CD4-positive, alpha-beta T cell treated with Interleukin-6 for 4 hours (primary cell): ENCODE results near the gene SCRG1.

Experiments
- DNase-seq: peaks from one replicate; pipeline ENCODE4 v3.0.0-alpha.2; 2020; ENCODE audit warnings: mixed read lengths

Gene SCRG1

DNA sequence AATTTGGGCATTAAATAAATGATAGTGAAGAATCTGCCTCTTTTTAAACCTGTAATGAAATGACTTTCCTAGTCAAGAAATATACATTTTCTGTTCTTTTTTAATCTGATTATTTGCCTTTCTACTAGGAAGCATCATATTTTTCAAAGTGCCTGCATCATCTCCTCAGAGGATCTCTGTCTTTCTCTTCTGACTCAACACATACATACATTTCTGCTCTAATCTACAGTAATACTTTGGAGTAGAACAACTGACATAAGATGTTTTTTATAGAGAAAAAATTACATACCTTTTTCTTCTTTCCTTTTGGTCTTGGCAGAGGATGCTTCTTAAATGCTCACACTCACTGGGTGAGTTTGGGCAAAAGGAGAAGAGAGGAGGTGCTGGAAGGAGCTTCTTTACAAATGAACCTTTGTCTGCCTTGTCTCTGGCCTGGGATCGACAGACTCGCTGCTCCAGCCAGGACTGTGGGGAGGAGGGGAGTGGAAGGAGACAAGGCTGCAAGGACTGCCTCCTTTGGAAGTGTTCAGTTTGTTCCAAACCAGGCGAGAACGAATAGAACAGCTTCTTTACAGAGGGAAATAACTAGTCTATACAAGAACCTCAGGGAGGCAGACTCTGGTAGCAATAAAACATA, at the start of gene SCRG1:
Gene SCRG1, minus strand, starts transcription at position 338 of the 637 bp plus-strand sequence. CDS start 7,702 bp downstream, outside the sequence.
- DNase-seq = no peak

DNA sequence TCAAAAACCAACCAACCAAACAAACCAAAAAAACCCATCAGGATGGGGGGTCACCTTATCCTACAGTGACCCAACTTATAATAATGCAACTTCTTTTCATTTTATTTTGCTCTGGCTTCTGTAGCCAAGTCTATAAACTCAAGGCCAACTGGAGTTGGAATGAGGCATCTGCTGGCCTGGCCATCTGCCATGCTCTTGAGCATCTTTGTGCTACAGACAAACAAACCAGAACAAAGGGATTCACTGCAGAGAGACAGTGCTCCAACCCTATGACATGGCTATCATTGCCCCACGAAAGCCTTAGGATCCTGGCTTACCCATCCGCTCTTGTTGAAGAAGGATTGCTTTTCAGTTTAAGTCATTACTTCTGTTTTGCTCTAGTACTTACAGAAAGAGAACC, 49.2 kb upstream of the SCRG1 start:
- no peak for DNase-seq

DNA sequence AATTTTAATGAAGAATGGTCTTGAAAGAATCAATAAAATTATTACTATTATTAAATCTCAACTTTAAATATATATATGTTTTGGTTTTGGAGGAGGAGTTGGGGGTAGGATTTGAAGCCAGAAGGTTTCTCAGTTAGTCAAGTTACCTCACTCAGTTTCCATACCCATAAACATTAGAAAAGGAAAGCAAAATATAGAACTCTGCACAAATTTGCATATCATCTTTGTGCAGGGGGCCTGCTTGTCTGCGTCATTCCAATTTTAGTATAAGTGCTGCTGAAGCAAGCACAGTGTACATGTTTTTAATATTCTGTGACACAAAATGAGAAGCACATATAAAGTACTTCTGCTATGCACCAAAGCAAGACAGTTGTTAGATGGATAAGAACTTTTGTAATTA, 47.5 kb upstream of the SCRG1 start:
- no peak for DNase-seq

DNA sequence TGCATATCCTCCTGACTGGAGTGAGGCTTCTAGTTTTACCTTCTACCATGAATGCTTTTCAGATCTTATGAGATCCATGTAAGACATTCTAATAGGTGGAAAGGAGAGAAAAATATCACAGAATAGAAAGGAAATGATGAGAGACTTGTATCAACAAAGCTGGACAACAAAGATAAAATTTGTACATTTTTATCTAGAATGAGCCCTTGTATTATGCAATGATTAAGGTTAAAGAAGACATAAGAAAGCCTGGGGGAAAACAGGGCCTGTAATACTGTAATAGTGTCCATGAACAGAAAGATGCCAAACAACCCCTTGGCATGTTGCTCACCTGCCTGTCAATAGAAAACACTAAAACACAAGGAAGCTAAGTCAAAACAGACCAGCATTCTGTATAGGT, 44.2 kb upstream of the SCRG1 start:
- DNase-seq = no peak

DNA sequence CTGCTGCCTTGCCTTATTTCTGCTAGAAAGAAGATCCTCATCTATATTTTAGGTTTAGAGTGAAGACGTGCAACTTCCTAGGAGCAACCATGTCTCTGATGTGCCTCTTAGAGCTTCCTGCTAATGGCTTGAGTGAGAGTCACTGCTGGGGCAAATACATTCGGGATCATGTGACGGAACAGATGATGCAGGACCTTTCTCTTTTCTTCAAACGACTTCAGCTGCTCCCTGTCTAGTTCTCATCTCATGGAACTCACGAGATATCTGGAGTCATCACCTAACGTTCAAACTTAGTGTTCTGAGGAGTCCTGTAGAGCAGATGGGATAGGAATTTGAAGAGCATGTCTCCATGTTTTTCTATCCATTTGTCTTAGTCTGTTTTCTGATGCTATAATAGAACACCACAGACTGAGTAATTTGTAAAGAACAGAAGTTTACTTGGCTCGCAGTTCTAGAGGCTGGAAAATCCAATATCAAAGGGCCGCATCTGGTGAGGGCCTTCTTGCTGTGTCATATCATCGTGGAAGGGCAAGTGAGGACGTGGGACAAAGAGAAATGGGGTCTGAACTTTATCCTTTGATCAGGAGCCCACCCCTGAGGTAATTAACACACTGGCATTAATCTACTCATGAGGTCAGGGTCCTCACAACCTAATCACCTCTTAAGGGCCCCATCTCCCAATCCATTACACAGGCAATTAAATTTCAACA, 43.5 kb upstream of the SCRG1 start:
- DNase-seq = no peak

DNA sequence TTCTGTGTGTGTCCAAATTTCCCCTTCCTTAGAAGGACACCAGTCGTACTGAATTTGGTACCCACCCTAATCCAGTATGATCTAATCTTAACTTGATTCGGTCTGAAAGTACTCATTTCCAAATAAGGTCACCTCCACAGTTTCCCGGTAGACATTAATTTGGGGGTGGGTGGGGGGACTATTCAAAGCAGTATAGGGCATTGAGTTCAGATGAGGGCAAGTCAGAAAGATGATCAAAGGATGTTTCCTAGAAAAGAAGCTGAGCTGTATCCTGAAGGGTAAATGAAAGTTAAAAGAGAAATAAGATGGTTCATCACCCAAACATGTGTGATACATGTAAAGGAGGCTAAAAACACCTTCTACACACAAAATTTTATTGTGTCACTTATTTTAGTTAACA, 42.0 kb upstream of the SCRG1 start:
- DNase-seq = no peak

DNA sequence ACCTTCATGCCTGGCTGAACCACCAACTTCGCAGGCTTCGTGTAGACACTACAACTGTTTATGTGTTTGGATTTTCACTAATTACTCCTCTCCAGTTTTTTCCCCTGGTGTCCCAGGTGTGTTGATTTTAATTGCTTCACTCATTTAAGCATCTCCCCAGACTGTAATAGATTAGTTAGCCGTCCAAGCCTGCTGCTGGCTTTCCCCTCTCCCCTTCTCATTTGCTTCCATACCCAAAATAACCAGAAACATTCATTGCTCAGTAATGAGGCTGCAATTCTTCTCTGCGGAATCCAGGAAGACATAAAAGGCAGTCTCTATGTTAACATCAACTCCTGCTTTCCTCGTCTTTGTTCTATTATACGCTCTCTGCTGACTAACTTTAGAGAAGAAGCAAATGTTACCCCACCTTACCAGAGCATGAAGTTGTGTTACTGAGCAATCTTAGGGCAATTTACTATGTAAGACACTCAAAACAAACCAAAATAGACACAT, 37.9 kb upstream of the SCRG1 start:
- no peak for DNase-seq

DNA sequence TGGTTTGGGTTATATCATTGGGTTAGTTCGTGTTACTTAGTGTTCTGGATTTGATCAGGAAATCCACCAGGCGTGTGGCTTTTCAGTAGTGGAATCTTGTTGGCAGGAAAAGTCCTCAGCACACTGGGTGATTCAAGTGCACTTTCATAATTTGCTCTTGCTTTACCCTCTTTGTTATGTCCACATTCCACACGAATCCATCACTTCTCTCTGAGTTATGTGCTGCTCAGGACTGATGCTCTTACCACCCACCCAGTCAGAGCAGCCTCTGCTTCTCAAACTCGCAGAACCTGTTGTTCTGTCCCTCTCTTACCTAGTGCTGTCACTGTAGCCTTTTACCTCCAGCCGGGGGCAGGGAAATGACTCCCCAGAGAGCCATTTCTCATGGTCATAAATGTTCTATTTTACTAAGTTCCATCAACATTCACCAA, 37.2 kb upstream of the SCRG1 start:
- DNase-seq = no peak

DNA sequence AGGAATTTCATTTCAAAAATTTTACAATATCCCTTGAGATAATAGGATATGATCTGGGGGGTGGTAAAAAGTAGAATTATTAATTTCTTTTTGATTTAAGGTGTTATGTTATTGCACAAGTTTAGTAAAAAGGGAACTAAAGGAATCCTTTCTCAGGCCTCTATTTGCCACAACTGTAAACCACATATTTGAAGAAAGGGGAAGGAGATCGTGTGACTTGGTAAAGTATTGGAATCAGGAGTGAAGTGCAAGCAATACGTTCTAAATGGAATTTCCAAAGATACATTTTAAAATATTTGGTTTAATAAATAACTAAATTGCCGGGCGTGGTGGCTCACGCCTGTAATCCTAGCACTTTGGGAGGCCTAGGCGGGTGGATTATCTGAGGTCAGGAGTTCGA, 35.3 kb upstream of the SCRG1 start:
- no peak for DNase-seq

DNA sequence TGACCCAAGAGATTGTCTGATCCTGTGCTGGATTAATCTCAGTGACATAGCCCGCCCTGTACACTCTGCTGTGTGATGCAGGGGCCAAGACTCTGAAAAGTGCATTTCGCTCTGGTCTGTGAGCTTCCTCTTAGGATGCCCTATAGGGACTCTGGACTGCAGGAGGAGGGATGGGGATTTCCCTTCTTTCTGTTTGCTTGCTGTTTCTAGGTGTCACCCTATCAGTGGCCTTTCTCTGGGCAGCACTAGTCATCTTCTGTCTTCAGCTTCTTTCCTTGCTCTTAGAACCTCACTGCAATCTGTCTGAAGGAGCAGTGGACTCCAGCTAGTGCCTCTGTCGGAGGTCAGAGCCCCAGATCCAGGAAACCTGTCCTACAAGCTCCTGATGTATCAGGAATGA, 34.5 kb upstream of the SCRG1 start:
- DNase-seq = no peak

DNA sequence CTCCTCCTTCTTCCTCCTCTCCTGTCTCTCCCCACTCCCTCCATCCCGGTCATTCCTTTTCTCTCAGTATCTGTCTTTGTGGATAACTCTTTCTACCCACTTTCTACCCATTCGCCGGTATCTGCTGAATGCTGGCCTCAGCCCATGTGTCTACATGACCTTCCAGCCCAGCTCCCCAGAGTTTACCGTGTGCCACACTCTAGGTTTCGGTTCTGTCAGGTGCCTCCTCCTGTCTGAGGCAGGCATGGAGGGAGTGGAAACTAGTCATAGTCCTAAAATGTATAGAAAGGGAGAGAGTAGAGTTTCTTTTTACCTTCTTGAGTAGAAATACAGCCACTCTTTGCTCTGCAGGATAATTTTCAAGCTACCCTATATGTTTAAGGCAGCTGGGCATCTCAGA, 33.5 kb upstream of the SCRG1 start:
- no peak for DNase-seq

DNA sequence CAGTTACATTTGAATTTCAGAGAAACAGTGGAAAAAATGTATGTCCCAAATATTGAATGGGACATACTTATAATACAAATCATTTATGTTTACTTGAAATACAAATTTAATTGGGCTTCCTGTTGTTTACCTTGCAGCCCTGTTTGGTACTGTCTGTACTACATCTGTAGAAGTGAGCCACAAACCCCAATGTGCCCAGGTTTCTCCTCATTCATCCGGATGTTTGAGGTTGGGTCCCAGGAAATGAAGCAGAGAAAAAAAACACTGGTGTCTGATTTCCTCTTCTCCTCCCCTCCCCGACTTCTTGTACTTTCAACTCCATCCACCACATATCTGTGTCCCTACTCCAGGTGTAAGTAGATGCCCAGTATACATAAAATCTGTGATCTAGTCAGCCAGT, 27.1 kb upstream of the SCRG1 start:
- DNase-seq = peak; percentile 36

DNA sequence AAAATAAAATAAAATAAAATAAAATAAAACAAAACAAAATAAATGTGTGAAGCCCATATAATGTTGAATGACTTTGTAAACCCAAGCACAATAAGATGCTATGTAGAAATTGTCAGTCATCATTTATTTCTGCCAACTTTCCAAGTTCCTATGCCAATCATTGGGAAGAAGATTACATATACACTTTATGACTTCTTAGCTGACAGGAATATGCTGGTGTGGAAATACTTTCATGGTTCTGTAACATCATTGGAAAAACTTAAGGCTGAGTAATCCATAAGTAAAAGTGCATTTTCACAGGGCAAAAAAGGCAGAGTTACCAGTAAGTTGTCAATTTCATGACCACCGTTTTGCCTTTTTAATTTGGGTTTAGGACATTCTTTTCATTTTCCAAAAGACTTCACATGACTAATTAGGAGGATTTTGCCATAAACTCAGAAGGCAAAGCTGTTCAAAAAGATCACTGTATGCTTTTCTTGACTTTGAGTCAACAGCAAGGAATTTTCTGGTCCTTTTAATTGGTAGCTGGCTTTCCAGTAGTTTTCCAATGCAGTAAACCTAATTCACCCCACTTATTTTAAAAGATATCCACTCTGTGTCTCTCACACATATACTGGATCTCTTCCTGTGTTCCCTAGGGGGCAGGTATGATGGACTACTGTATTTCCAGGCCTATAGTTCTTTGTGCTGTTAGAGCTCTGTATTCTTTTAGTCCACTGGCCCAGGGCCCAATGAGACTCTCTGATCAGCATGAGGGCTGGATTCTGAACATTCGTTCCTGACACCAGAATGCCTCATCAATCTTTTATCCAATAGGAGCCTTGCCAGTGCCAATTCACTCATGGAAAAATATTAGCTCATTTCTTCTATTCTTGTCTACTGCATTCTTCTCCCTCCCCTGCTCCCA, 26.2 kb upstream of the SCRG1 start:
- no peak for DNase-seq

DNA sequence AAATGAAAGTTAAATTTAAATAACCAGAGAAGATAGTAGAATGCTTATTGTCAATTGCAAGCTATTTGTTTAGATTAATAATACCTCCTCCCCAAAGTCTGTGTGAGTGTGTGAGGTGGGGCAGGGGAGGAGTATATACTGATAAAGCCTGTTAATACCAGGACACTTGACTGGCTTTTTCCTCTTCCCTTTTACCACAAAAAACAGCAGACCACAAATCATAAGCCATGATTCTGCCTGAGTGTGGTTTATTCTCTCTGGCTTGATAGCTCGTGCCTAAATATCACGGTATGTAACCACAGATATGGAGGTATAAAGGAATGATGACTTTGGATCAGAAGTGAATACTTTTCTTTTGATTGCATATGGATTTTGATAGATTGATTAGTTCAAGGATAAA, 21.9 kb upstream of the SCRG1 start:
- DNase-seq = no peak

DNA sequence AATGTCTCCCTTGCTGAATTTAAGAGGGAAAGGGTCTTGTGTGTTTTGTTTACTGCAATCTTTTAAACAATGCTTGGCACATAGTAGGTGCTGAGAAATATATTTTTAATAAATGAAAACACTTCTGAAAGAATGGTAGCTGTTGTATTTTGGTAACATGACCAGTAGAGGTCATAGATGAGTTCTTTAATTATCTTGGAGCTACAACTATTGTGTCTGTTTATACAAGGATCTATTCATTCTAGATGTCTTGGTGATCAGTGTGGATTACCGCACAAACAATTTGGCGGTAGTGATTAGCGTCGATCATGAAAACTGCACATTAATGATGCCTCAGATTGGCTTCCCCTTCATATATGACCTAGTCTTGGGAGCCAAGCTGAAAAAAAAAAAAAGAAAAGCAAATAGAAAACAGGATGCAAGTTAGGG, 21.4 kb upstream of the SCRG1 start:
- no peak for DNase-seq

DNA sequence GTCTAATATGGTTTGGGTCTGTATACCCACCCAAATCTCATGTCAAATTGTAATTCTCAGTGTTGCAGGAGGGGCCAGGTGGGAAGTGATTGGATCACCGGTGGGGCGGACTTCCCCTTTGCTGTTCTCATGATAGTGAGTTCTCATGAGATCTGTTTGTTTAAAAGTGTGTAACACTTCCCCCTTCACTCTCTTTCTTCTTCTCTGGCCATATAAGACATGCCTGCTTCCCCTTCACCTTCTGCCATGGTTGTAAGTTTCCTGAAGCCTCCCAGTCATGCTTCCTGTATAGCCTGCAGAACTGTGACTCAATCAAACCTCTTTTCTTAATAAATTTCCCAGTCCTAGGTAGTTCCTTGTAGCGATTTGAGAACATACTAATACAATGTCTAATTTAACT, 19.7 kb upstream of the SCRG1 start:
- DNase-seq = no peak

DNA sequence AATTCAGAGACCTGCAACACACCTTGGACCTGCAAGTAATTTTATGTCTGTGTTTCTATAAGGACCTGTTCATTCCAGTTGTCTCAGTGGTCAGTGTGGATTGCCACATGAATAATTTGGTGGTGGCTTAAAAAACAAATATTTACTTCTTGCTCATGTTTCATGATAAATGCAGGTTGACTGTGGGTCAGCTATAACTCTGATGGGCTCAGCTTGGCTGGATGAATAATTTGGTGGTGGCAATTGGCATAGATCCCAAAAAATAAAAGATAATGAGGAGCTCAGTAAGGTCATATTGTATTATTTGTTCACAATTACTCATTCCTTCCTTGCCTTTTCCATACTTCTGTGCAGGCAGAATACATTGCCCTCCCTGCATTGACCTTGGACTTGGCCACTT, 18.9 kb upstream of the SCRG1 start:
- no peak for DNase-seq

DNA sequence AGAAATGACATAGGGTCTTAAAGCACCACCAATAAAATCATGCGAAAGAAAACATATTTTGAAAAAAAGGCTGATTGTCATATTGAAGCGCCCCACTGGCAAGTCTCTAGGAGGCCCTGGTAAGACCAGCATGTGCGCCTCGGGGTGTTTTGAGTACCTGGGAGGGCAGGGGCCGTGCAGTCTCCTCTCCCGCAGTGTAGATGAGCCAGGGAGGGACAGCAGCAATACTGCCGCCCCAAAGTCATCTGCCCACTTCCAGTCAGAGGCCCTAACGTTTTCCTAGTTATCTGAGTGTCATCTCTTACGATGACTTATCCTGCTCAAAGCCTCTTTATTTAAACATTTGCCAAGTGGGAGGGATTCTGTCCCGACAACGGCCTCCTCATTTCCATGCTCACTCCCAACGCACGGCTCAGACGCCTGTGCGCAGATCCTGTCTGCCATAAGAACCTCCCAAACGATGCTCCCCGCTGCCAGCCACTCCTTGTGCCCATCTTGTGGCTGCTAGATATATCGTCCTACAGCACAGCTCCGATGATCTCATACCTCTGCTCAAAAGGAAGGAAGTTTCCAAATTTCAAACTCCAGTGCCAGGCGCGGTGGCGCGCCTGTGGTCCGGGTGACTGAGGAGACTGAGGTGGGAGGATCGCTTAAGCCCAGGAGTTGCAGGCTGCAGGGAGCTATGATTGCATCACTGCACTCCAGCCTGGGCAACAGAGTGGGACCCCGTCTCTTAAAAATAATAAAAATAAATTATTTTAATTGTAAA, 17.2 kb upstream of the SCRG1 start:
- no peak for DNase-seq

DNA sequence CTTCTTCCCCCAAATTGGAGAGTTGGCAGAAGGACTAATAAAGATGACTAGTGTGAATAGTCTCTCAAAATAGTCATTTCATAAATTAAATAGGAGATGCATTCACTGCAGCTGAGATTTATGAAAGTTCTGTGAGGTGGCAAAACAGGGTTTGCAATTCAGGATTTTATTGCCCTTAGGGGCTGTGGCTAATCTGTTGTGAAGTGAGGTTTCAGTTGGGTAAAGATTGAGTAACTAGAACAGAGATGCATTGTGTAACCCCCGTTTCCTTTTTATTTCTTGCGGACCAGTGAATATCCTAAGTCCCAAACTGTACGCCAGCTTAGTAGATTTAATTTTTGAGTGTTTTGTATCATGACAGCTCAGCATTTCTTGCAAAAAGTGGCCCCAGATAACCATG, 16.2 kb upstream of the SCRG1 start:
- DNase-seq = no peak

DNA sequence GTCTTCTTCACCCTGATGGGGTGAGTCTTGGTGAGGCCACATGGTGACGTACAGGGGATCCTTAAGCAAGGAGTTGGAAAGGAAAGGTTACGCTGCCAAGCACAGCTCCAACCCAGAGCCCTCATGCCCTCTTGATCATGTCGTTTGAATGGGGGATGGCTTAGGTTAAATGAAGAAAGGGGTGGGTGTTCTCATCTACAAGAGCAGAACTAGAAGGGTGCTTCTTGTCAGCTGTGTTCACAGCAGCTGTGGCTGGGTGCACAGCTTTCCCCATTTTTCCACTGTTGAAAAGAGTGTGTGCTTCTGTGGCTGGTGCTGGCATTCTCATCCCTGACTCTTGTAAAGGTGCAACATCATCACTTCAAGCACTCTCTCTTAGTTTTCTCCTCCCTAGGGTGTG, 15.5 kb upstream of the SCRG1 start:
- DNase-seq = no peak

DNA sequence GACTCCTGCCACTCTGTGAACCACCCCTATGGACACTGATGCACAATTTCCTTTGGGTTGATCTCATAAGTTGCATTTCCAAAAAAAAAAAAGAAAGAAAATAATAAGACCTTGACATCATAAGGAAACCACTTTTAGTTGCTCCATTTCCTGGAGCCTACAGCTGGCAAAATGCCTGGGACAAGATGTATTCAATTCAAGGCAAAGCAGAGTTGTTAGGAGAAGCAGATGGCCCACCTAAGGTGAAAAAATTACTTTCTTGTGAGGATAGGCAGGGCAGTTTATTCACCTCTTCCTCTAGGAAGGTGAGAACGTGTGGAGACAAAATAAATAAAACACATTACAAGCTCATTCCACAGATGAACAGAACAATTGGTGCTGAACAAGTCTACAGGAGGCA, 14.1 kb upstream of the SCRG1 start:
- no peak for DNase-seq

DNA sequence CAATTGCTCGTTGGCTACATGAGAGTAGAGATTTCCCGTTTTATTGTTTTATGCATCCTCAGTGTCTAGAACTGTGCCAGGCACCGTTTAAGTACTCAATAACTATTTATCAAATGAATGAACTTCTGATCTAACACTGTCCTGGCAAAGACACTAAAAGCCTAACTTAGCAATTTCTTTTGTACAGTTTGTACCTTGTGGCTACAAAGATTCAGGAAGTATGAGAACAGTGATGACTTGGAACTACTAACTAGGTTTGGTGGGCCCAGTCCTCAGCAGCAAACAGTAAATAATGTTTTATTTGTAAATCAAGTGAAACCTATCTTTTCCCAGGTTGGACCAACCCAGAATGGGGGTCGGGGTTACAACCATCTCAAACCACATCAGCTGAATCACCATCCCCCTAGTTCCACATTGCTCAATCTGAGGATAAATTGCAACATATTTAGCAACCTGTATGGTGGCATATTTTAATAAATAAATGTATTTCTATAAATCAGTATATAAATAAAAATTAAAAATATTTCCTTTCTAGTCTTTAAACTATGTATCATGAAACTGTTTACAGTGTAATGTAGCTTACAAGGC, 12.3 kb upstream of the SCRG1 start:
- no peak for DNase-seq
